MM.1S (cell line): ENCODE measurements around the gene SLCO4A1.

Source experiments
- DNase-seq: peaks from one replicate; pipeline ENCODE4 v3.0.0-alpha.2; 2015
- H2AFZ ChIP-seq: fragments of 300-600 bp; sonication (generic); 2 replicates; pipeline ENCODE4 v1.6.0; 2016; ENCODE audit warnings: antibody characterized with exemption, low read length
- H3F3A ChIP-seq: fragments of 300-600 bp; sonication (generic); 2 replicates; pipeline ENCODE4 v1.6.1; 2016; ENCODE audit warnings: mild to moderate bottlenecking, antibody characterized with exemption, low read length, moderate library complexity, mixed read lengths; ENCODE audit not compliant: insufficient read depth
- H3K27ac ChIP-seq: fragments of 300-600 bp; sonication (generic); 2 replicates; pipeline ENCODE4 v1.5.1; 2016; ENCODE audit warnings: mild to moderate bottlenecking, low read length
- H3K27me3 ChIP-seq: fragments of 300-600 bp; sonication (generic); replicated peaks from 2 replicates; pipeline ENCODE4 v1.6.0; 2016; ENCODE audit warnings: low read length; ENCODE audit not compliant: insufficient read depth
- H3K36me3 ChIP-seq: fragments of 300-600 bp; sonication (generic); replicated peaks from 2 replicates; pipeline ENCODE4 v1.6.1; 2016; ENCODE audit warnings: mild to moderate bottlenecking, low read length, mixed read lengths; ENCODE audit not compliant: insufficient read depth
- H3K4me1 ChIP-seq: fragments of 300-600 bp; sonication (generic); 2 replicates; pipeline ENCODE4 v1.6.1; 2016; ENCODE audit warnings: low read length, mixed read lengths
- H3K4me2 ChIP-seq: fragments of 300-600 bp; sonication (generic); 2 replicates; pipeline ENCODE4 v1.6.0; 2016; ENCODE audit warnings: low read depth, low read length
- H3K4me3 ChIP-seq: fragments of 300-600 bp; sonication (generic); 2 replicates; pipeline ENCODE4 v1.5.1; 2016; ENCODE audit warnings: low read length, mixed read lengths
- H3K79me2 ChIP-seq: fragments of 300-600 bp; sonication (generic); 2 replicates; pipeline ENCODE4 v1.6.1; 2016; ENCODE audit warnings: mixed run types, low read length, mixed read lengths
- H3K9ac ChIP-seq: fragments of 300-600 bp; sonication (generic); 2 replicates; pipeline ENCODE4 v1.6.1; 2016; ENCODE audit warnings: low read length, mixed read lengths
- H3K9me2 ChIP-seq: fragments of 300-600 bp; sonication (generic); replicated peaks from 2 replicates; pipeline ENCODE4 v1.6.1; 2016; ENCODE audit warnings: mild to moderate bottlenecking, low read length, mixed read lengths; ENCODE audit not compliant: insufficient read depth
- H3K9me3 ChIP-seq: fragments of 300-600 bp; sonication (generic); replicated peaks from 2 replicates; pipeline ENCODE4 v1.6.1; 2016; ENCODE audit warnings: mild to moderate bottlenecking, low read length, mixed read lengths; ENCODE audit not compliant: insufficient read depth
- H4K20me1 ChIP-seq: fragments of 300-600 bp; sonication (generic); 2 replicates; pipeline ENCODE4 v1.6.1; 2016; ENCODE audit warnings: mild to moderate bottlenecking, low read length, moderate library complexity, mixed read lengths; ENCODE audit not compliant: insufficient read depth
- CTCF ChIP-seq: fragments of 300-600 bp; sonication (generic); IDR thresholded peaks from 2 replicates; pipeline ENCODE4 v1.5.1; 2016; ENCODE audit warnings: antibody characterized with exemption, low read length, mixed read lengths
- EZH2 ChIP-seq: fragments of 300-600 bp; sonication (generic); optimal IDR thresholded peaks from 2 replicates; pipeline ENCODE3; 2017; ENCODE audit warnings: low read depth, mild to moderate bottlenecking, antibody characterized with exemption, low read length, mixed read lengths
- EZH2phosphoT487 ChIP-seq: fragments of 300-600 bp; sonication (generic); IDR thresholded peaks from 2 replicates; pipeline ENCODE4 v1.6.1; 2018; ENCODE audit warnings: antibody characterized with exemption, low read length

SLCO4A1 gene

GRCh38 chr20:62693524-62693922 is 51.2 kb downstream of the SLCO4A1 start:
- Histone ChIP-seq H3F3A (no peaks in the 10 kb centered on the region), H3K27ac (no peak overlapping the region), H3K9me3 (no peaks in the 10 kb centered on the region), H3K36me3 (no peaks in the 10 kb centered on the region), H3K4me1 (no peaks in the 10 kb centered on the region), H2AFZ (no peak overlapping the region), H3K79me2 (no peaks in the 10 kb centered on the region), H3K27me3 (peaks cover 96% of the 10 kb centered on the region), H3K9me2 (no peaks in the 10 kb centered on the region), H3K4me2 (no peak overlapping the region), H3K9ac (no peak overlapping the region), H3K4me3 (no peak overlapping the region), H4K20me1 (no peaks in the 10 kb centered on the region)
- TF ChIP-seq EZH2 (no peak), CTCF (no peak), EZH2phosphoT487 (no peak)
- no peak for DNase-seq

GRCh38 chr20:62694106-62694505 is 51.8 kb downstream of the SLCO4A1 start:
- Histone ChIP-seq H3K4me3 (no peak overlapping the region), H3K27ac (no peak overlapping the region), H3K36me3 (no peaks in the 10 kb centered on the region), H3K79me2 (no peaks in the 10 kb centered on the region), H3K27me3 (peaks cover 96% of the 10 kb centered on the region), H3K9ac (no peak overlapping the region), H3F3A (no peaks in the 10 kb centered on the region), H2AFZ (no peak overlapping the region), H3K9me2 (no peaks in the 10 kb centered on the region), H3K9me3 (no peaks in the 10 kb centered on the region), H4K20me1 (no peaks in the 10 kb centered on the region), H3K4me2 (no peak overlapping the region), H3K4me1 (no peaks in the 10 kb centered on the region)
- no peak for DNase-seq
- TF ChIP-seq EZH2phosphoT487 (no peak), CTCF (no peak), EZH2 (no peak)

- H4K20me1 ChIP-seq, result no peaks in the 10 kb centered on the region
- peaks cover 96% of the 10 kb centered on the region for H3K27me3 ChIP-seq
- H2AFZ ChIP-seq, result no peak overlapping the region
- no peak overlapping the region for H3K9ac ChIP-seq
- no peaks in the 10 kb centered on the region for H3K4me1 ChIP-seq
- H3K79me2 ChIP-seq, result no peaks in the 10 kb centered on the region
- H3K4me2 ChIP-seq, result no peak overlapping the region
- no peaks in the 10 kb centered on the region for H3F3A ChIP-seq
- no peak overlapping the region for H3K4me3 ChIP-seq
- TF ChIP-seq EZH2 (no peak), CTCF (no peak), EZH2phosphoT487 (no peak)
- H3K27ac ChIP-seq, result no peak overlapping the region
- no peak for DNase-seq
- no peaks in the 10 kb centered on the region for H3K9me2 ChIP-seq
- H3K9me3 ChIP-seq, result no peaks in the 10 kb centered on the region
- no peaks in the 10 kb centered on the region for H3K36me3 ChIP-seq
Measured at GRCh38 chr20:62694868-62695267, 52.6 kb downstream of the SLCO4A1 start.
